Measurements from ENCODE around the gene LYSMD4. TPM values are rescaled to one million over a fixed set of nuclear protein-coding genes. Genes with fewer than 3 reads are reported as not detected.

LYSMD4 gene
- total RNA-seq, 4 donors from 2014 or later: 1.5 to 19.2 (median 15.5) TPM

GRCh38 chr15:99706557-99707303 lies 26.5 kb downstream of the LYSMD4 start:
- no peak for DNase-seq
- Histone ChIP-seq H3K4me1 (peaks cover 13 to 48% (median 27%) of the 10 kb centered on the region in 4 donors), H3K36me3 (peaks cover 0 to 11% (median 3%) of the 10 kb centered on the region in 4 donors), H3K4me3 (no peak overlapping the region), H3K27ac (peak overlapping the region; percentile 27 to 57 (median 40)), H3K9me3 (no peaks in the 10 kb centered on the region), H3K27me3 (no peaks in the 10 kb centered on the region)
- TF ChIP-seq, protein P1, sequence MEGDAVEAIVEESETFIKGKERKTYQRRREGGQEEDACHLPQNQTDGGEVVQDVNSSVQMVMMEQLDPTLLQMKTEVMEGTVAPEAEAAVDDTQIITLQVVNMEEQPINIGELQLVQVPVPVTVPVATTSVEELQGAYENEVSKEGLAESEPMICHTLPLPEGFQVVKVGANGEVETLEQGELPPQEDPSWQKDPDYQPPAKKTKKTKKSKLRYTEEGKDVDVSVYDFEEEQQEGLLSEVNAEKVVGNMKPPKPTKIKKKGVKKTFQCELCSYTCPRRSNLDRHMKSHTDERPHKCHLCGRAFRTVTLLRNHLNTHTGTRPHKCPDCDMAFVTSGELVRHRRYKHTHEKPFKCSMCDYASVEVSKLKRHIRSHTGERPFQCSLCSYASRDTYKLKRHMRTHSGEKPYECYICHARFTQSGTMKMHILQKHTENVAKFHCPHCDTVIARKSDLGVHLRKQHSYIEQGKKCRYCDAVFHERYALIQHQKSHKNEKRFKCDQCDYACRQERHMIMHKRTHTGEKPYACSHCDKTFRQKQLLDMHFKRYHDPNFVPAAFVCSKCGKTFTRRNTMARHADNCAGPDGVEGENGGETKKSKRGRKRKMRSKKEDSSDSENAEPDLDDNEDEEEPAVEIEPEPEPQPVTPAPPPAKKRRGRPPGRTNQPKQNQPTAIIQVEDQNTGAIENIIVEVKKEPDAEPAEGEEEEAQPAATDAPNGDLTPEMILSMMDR (IDR thresholded peaks at IDR 0.05): no peak
- TF ChIP-seq POLR2A (IDR thresholded peaks at IDR 0.05) (no peak), POLR2AphosphoS5 (IDR thresholded peaks at IDR 0.05) (no peak), EP300 (IDR thresholded peaks at IDR 0.05; ENCODE audit: low read depth) (no peak)
- intact Hi-C loops (cut with DNase I; ENCODE audit: low total_unique reads) (loop anchor here (10.0 kb wide), 1 partner anchor 412 kb away; no protein-coding TSS in a partner anchor), in situ Hi-C loops (cut with MboI; ENCODE audit: low pct_ligation_motif_present in 1 of 4, low pct_unique_long_range_greater_than_20kb in 1 of 4, low sequenced_read_pairs in 3 of 4) (loop anchor here (10.0 to 25.0 kb wide), 4 partner anchors 142 to 422 kb away; partner anchors contain the start of gene MEF2A (in 1 of the 4))
- 63 to 76% methylated on average over 8 to 10 of the region's 10 CpGs for WGBS, 2 donors (ENCODE audit: low coverage in 1 of 2)

GRCh38 chr15:99704444-99704838 lies 28.8 kb downstream of the LYSMD4 start:
- intact Hi-C loops (cut with DNase I; ENCODE audit: low total_unique reads) (loop anchor here (10.0 kb wide), 1 partner anchor 410 kb away; no protein-coding TSS in a partner anchor), in situ Hi-C loops (cut with MboI; ENCODE audit: low pct_ligation_motif_present in 1 of 4, low pct_unique_long_range_greater_than_20kb in 1 of 4, low sequenced_read_pairs in 3 of 4) (loop anchor here (10.0 to 25.0 kb wide), 4 partner anchors 140 to 420 kb away; partner anchors contain the start of gene MEF2A (in 1 of the 4))
- 31 to 50% methylated on average over 2 to 3 of the region's 3 CpGs for WGBS, 2 donors (ENCODE audit: low coverage in 1 of 2)
- no peak for DNase-seq
- no peaks in the 10 kb centered on the region for H3K36me3 ChIP-seq
- H3K27me3 ChIP-seq: no peaks in the 10 kb centered on the region
- H3K4me3 ChIP-seq: no peak overlapping the region
- no peaks in the 10 kb centered on the region for H3K9me3 ChIP-seq
- H3K27ac ChIP-seq: peak overlapping the region; percentile 64 to 73 (median 70)
- H3K4me1 ChIP-seq: peaks cover 13 to 48% (median 27%) of the 10 kb centered on the region in 4 donors
- TF ChIP-seq POLR2AphosphoS5 (IDR thresholded peaks at IDR 0.05) (peak in 1 of 3 donors; percentile 18), EP300 (IDR thresholded peaks at IDR 0.05; ENCODE audit: low read depth) (no peak)
- TF ChIP-seq, protein P1 (IDR thresholded peaks at IDR 0.05): peak; percentile 68 to 83 (median 77)

GRCh38 chr15:99703603-99704443 lies 29.4 kb downstream of the LYSMD4 start:
- no peak overlapping the region for H3K4me3 ChIP-seq
- no peak for DNase-seq
- peak overlapping the region; percentile 64 to 73 (median 70) for H3K27ac ChIP-seq
- no peaks in the 10 kb centered on the region for H3K36me3 ChIP-seq
- peaks cover 11 to 42% (median 24%) of the 10 kb centered on the region in 4 donors for H3K4me1 ChIP-seq
- H3K27me3 ChIP-seq: no peaks in the 10 kb centered on the region
- in situ Hi-C loops (cut with MboI; ENCODE audit: low pct_ligation_motif_present in 1 of 4, low pct_unique_long_range_greater_than_20kb in 1 of 4, low sequenced_read_pairs in 3 of 4) (loop anchor here (10.0 to 25.0 kb wide), 4 partner anchors 139 to 419 kb away; partner anchors contain the start of gene MEF2A (in 1 of the 4)), intact Hi-C loops (cut with DNase I; ENCODE audit: low total_unique reads) (loop anchor here (10.0 kb wide), 1 partner anchor 409 kb away; no protein-coding TSS in a partner anchor)
- WGBS, 2 donors (ENCODE audit: low coverage in 1 of 2): 11 to 13% methylated on average over 7 of the region's 7 CpGs
- H3K9me3 ChIP-seq: no peaks in the 10 kb centered on the region
- TF ChIP-seq EP300 (IDR thresholded peaks at IDR 0.05; ENCODE audit: low read depth): no peak
- TF ChIP-seq, protein P1 (IDR thresholded peaks at IDR 0.05): peak; percentile 51 to 71 (median 54)
- TF ChIP-seq POLR2A (IDR thresholded peaks at IDR 0.05): no peak
- peak in 2 of 3 donors; percentile 28 to 30 for TF ChIP-seq POLR2AphosphoS5 (IDR thresholded peaks at IDR 0.05)
